H9 (cell line): ENCODE results near the gene CHRND. TPM values are rescaled to one million over a fixed set of nuclear protein-coding genes. Genes with fewer than 3 reads are reported as not detected.

Experiments
- DNase-seq: peaks from one replicate; pipeline ENCODE4 v3.0.0-alpha.2; 2017
- H2AFZ ChIP-seq: one replicate; pipeline ENCODE4 v1.6.1; 2013; ENCODE audit warnings: mild to moderate bottlenecking, low read length, control low read depth, moderate library complexity
- H2AK5ac ChIP-seq: 2 replicates; pipeline ENCODE4 v1.6.1; 2013; ENCODE audit warnings: low read length, control low read depth, mixed read lengths; ENCODE audit not compliant: insufficient read length
- H2BK120ac ChIP-seq: one replicate; pipeline ENCODE4 v1.6.1; 2013; ENCODE audit warnings: low read depth, mild to moderate bottlenecking, low read length, control low read depth, inconsistent platforms; ENCODE audit not compliant: poor library complexity, severe bottlenecking
- H2BK12ac ChIP-seq: 2 replicates; pipeline ENCODE4 v1.6.1; 2013; ENCODE audit warnings: low read length, control low read depth, mixed read lengths, low read depth; ENCODE audit not compliant: insufficient read length
- H2BK15ac ChIP-seq: 2 replicates; pipeline ENCODE4 v1.6.1; 2013; ENCODE audit warnings: low read depth, low read length, control low read depth
- H2BK20ac ChIP-seq: one replicate; pipeline ENCODE4 v1.6.1; 2013; ENCODE audit warnings: low read depth, mild to moderate bottlenecking, low read length, control low read depth, inconsistent platforms; ENCODE audit not compliant: poor library complexity, severe bottlenecking
- H2BK5ac ChIP-seq: 2 replicates; pipeline ENCODE4 v1.6.1; 2013; ENCODE audit warnings: low read length, control low read depth, mixed read lengths; ENCODE audit not compliant: insufficient read length
- H3K14ac ChIP-seq: 2 replicates; pipeline ENCODE4 v1.6.1; 2013; ENCODE audit warnings: low read length, control low read depth; ENCODE audit not compliant: insufficient read depth
- H3K18ac ChIP-seq: 2 replicates; pipeline ENCODE4 v1.6.1; 2013; ENCODE audit warnings: low read depth, mild to moderate bottlenecking, mixed read lengths, low read length, control low read depth; ENCODE audit not compliant: insufficient read length
- H3K23ac ChIP-seq: 2 replicates; pipeline ENCODE4 v1.6.1; 2013; ENCODE audit warnings: low read length, control low read depth, mixed read lengths, low read depth; ENCODE audit not compliant: insufficient read length
- H3K23me2 ChIP-seq: 2 replicates; pipeline ENCODE4 v1.6.1; 2013; ENCODE audit warnings: low read depth, mild to moderate bottlenecking, mixed read lengths, low read length, control low read depth; ENCODE audit not compliant: insufficient read length, poor library complexity, severe bottlenecking
- H3K27ac ChIP-seq: 2 replicates; pipeline ENCODE4 v1.5.1; 2013; ENCODE audit warnings: low read length, control low read depth, mixed read lengths, low read depth; ENCODE audit not compliant: insufficient read length
- H3K27me3 ChIP-seq: 2 replicates; pipeline ENCODE4 v1.6.1; 2013; ENCODE audit warnings: low read length, control low read depth, inconsistent platforms; ENCODE audit not compliant: insufficient read depth
- H3K4ac ChIP-seq: 2 replicates; pipeline ENCODE4 v1.6.1; 2013; ENCODE audit warnings: low read depth, mild to moderate bottlenecking, control low read depth, inconsistent platforms, low read length, moderate library complexity
- H3K4me1 ChIP-seq: 2 replicates; pipeline ENCODE4 v1.6.1; 2013; ENCODE audit warnings: low read length, control low read depth, inconsistent platforms; ENCODE audit not compliant: insufficient read depth
- H3K4me2 ChIP-seq: 2 replicates; pipeline ENCODE4 v1.6.1; 2013; ENCODE audit warnings: low read length, control low read depth, mixed read lengths; ENCODE audit not compliant: insufficient read length, insufficient read depth
- H3K56ac ChIP-seq: 2 replicates; pipeline ENCODE4 v1.6.1; 2013; ENCODE audit warnings: low read depth, mild to moderate bottlenecking, mixed read lengths, low read length, control low read depth; ENCODE audit not compliant: insufficient read length
- H3K79me1 ChIP-seq: 2 replicates; pipeline ENCODE4 v1.6.1; 2013; ENCODE audit warnings: low read depth, mild to moderate bottlenecking, moderate library complexity, low read length, control low read depth, inconsistent platforms; ENCODE audit not compliant: insufficient read depth, poor library complexity, severe bottlenecking
- H3K79me2 ChIP-seq: 2 replicates; pipeline ENCODE4 v1.6.1; 2013; ENCODE audit warnings: low read length, control low read depth, inconsistent platforms; ENCODE audit not compliant: insufficient read depth
- H3K9ac ChIP-seq: 2 replicates; pipeline ENCODE4 v1.6.1; 2013; ENCODE audit warnings: low read length, control low read depth, mixed read lengths; ENCODE audit not compliant: insufficient read length; ENCODE audit errors: extremely low read depth
- H3K9me3 ChIP-seq: one replicate; pipeline ENCODE4 v1.6.1; 2013; ENCODE audit warnings: low read depth, low read length, inconsistent platforms; ENCODE audit not compliant: control insufficient read depth
- H3T11ph ChIP-seq: one replicate; pipeline ENCODE4 v1.6.1; 2013; ENCODE audit warnings: mild to moderate bottlenecking, low read length, control low read depth, inconsistent platforms
- H4K20me1 ChIP-seq: one replicate; pipeline ENCODE4 v1.6.1; 2013; ENCODE audit not compliant: control insufficient read depth, insufficient read length, insufficient read depth
- H4K5ac ChIP-seq: 2 replicates; pipeline ENCODE4 v1.6.1; 2013; ENCODE audit warnings: low read depth, mild to moderate bottlenecking, mixed read lengths, low read length, control low read depth; ENCODE audit not compliant: insufficient read length
- H4K8ac ChIP-seq: replicated peaks from 2 replicates; pipeline ENCODE4 v1.6.1; 2013; ENCODE audit warnings: low read length, control low read depth, mixed read lengths, low read depth; ENCODE audit not compliant: insufficient read length
- H4K91ac ChIP-seq: 2 replicates; pipeline ENCODE4 v1.6.1; 2013; ENCODE audit warnings: low read depth, mild to moderate bottlenecking, moderate library complexity, mixed read lengths, low read length, control low read depth; ENCODE audit not compliant: insufficient read length
- H3K27ac Mint-ChIP-seq, 3 experiments: 2 replicates in 2 of 3; 3 replicates in 1 of 3; pipeline ENCODE4 v1.8.0; 2020 to 2021; ENCODE audit warnings: mixed read lengths in 3 of 3, mild to moderate bottlenecking in 1 of 3, moderate library complexity in 1 of 3
- H3K27me3 Mint-ChIP-seq: 2 replicates; pipeline ENCODE4 v1.8.0; 2021; ENCODE audit warnings: low read depth, mild to moderate bottlenecking, moderate library complexity, mixed read lengths
- H3K36me3 Mint-ChIP-seq, 3 experiments: 2 replicates in 2 of 3; 3 replicates in 1 of 3; pipeline ENCODE4 v1.8.0; 2020 to 2021; ENCODE audit warnings: low read depth in 3 of 3, mixed read lengths in 3 of 3; ENCODE audit not compliant: insufficient read depth in 1 of 3
- H3K4me1 Mint-ChIP-seq, 2 experiments: 2 replicates each; pipeline ENCODE4 v1.8.0; 2020; ENCODE audit warnings: mixed read lengths in 2 of 2
- H3K4me3 Mint-ChIP-seq, 2 experiments: 2 replicates in 1 of 2; 3 replicates in 1 of 2; pipeline ENCODE4 v1.8.0; 2020 to 2021; ENCODE audit warnings: mild to moderate bottlenecking in 2 of 2, mixed read lengths in 2 of 2, moderate library complexity in 1 of 2
- H3K9me3 Mint-ChIP-seq, 2 experiments: 2 replicates in 1 of 2; 3 replicates in 1 of 2; pipeline ENCODE4 v1.8.0; 2020; ENCODE audit warnings: mild to moderate bottlenecking in 2 of 2, mixed read lengths in 2 of 2, moderate library complexity in 1 of 2
- CTCF ChIP-seq: fragments of 200-600 bp; sonication (generic); conservative IDR thresholded peaks from 3 replicates; pipeline ENCODE4 v1.8.0; 2021; ENCODE audit warnings: antibody characterized with exemption, mild to moderate bottlenecking
- WGBS: extraction: QIAGEN DNeasy Blood & Tissue Kit; methylation state at CpG from one replicate; pipeline ENCODE4 v1.1.7; 2013; ENCODE audit warnings: missing lambda C conversion rate, low lambda C conversion rate, mixed read lengths; ENCODE audit not compliant: insufficient read length; ENCODE audit errors: extremely low coverage; 5-methylcytosine and 5-hydroxymethylcytosine counted together
- total RNA-seq: library from RNA; stranded (reverse); gene quantifications from 2 replicates; pipeline ENCODE4 v1.2.1, GENCODE V29; 2021

The CHRND gene
- total RNA-seq, 1 experiment from 2014 or later, result not detected

- no peak overlapping the region for H3K27ac ChIP-seq
- no peak overlapping the region for H4K5ac ChIP-seq
- no peaks in the 10 kb centered on the region for H4K20me1 ChIP-seq
- no peaks in the 10 kb centered on the region for H3K4me1 ChIP-seq
- Mint-ChIP-seq H3K4me3 (no peak overlapping the region), H3K9me3 (no peaks in the 10 kb centered on the region), H3K27ac (no peak overlapping the region), H3K36me3 (peaks cover 0 to 8% (median 0%) of the 10 kb centered on the region in 3 experiments; a peak in 3 of 7 replicates), H3K4me1 (peaks cover 9 to 10% of the 10 kb centered on the region in 2 experiments), H3K27me3 (peaks cover 50% of the 10 kb centered on the region)
- no peak overlapping the region for H2BK120ac ChIP-seq
- H3K23ac ChIP-seq, result no peak overlapping the region
- H3K56ac ChIP-seq, result no peak overlapping the region
- H4K8ac ChIP-seq, result no peak overlapping the region
- H3K79me1 ChIP-seq, result no peaks in the 10 kb centered on the region
- H3K9me3 ChIP-seq, result no peaks in the 10 kb centered on the region
- H3K23me2 ChIP-seq, result peaks cover 2% of the 10 kb centered on the region
- no peak overlapping the region for H3K9ac ChIP-seq
- H3K79me2 ChIP-seq, result no peaks in the 10 kb centered on the region
- H2AK5ac ChIP-seq, result no peak overlapping the region
- no peak overlapping the region for H3K18ac ChIP-seq
- no peak for TF ChIP-seq CTCF
- H2BK5ac ChIP-seq, result no peak overlapping the region
- H2BK15ac ChIP-seq, result no peak overlapping the region
- H3K4ac ChIP-seq, result no peak overlapping the region
- no peak overlapping the region for H2BK20ac ChIP-seq
- no peak overlapping the region for H3K4me2 ChIP-seq
- no peak overlapping the region for H3K14ac ChIP-seq
- no peak overlapping the region for H2AFZ ChIP-seq
- peaks cover 14% of the 10 kb centered on the region for H3K27me3 ChIP-seq
- no peak overlapping the region for H4K91ac ChIP-seq
- H3T11ph ChIP-seq, result no peak overlapping the region
- WGBS, result no CpG with 5 or more reads among the region's 26 CpGs
- DNase-seq, result peak; percentile 23
- H2BK12ac ChIP-seq, result no peak overlapping the region
Observed at GRCh38 chr2:232480201-232481190, 45.5 kb upstream of the CHRND start.
